Endodermal cell (in vitro differentiated cells): ENCODE results near the gene CD151. TPM values are rescaled to one million over a fixed set of nuclear protein-coding genes. Genes with fewer than 3 reads are reported as not detected.

Source experiments
- DNase-seq: peaks from one replicate; pipeline ENCODE4 v3.0.0-alpha.2; 2017
- H3K27ac ChIP-seq: 2 replicates; pipeline ENCODE4 v1.5.1; 2013; ENCODE audit warnings: mild to moderate bottlenecking, low read depth, low read length, moderate library complexity
- H3K27me3 ChIP-seq: 2 replicates; pipeline ENCODE4 v1.6.1; 2013; ENCODE audit warnings: mild to moderate bottlenecking, low read length, moderate library complexity; ENCODE audit not compliant: insufficient read depth, control insufficient read depth, poor library complexity, severe bottlenecking
- H3K36me3 ChIP-seq: 2 replicates; pipeline ENCODE4 v1.7.0; 2013; ENCODE audit warnings: mild to moderate bottlenecking, low read length, moderate library complexity; ENCODE audit not compliant: control insufficient read depth, insufficient read depth
- H3K4me1 ChIP-seq: one replicate; pipeline ENCODE4 v1.7.0; 2013; ENCODE audit warnings: low read length; ENCODE audit not compliant: control insufficient read depth, insufficient read depth
- H3K4me3 ChIP-seq: 2 replicates; pipeline ENCODE4 v1.5.1; 2013; ENCODE audit warnings: mild to moderate bottlenecking, low read length, moderate library complexity
- H3K9ac ChIP-seq: 2 replicates; pipeline ENCODE4 v1.6.1; 2013; ENCODE audit warnings: mild to moderate bottlenecking, low read length, moderate library complexity; ENCODE audit not compliant: poor library complexity, severe bottlenecking; ENCODE audit errors: extremely low read depth
- H3K9me3 ChIP-seq: 2 replicates; pipeline ENCODE4 v1.6.1; 2013; ENCODE audit warnings: mild to moderate bottlenecking, low read length, moderate library complexity; ENCODE audit not compliant: control insufficient read depth
- H3K27ac Mint-ChIP-seq: 2 replicates; pipeline ENCODE4 v1.8.0; 2020; ENCODE audit warnings: mixed read lengths
- H3K27me3 Mint-ChIP-seq: 2 replicates; pipeline ENCODE4 v1.8.0; 2021; ENCODE audit warnings: mild to moderate bottlenecking, mixed read lengths; ENCODE audit not compliant: insufficient read depth
- H3K36me3 Mint-ChIP-seq: 2 replicates; pipeline ENCODE4 v1.8.0; 2020; ENCODE audit warnings: low read depth, mixed read lengths
- H3K4me1 Mint-ChIP-seq: 2 replicates; pipeline ENCODE4 v1.8.0; 2020; ENCODE audit warnings: mixed read lengths
- H3K4me3 Mint-ChIP-seq: 2 replicates; pipeline ENCODE4 v1.8.0; 2020; ENCODE audit warnings: mild to moderate bottlenecking, moderate library complexity, mixed read lengths
- H3K9me3 Mint-ChIP-seq: 2 replicates; pipeline ENCODE4 v1.8.0; 2020; ENCODE audit warnings: mild to moderate bottlenecking, mixed read lengths
- CTCF ChIP-seq: fragments of 200-600 bp; sonication (generic); conservative IDR thresholded peaks from 2 replicates; pipeline ENCODE4 v1.5.0; 2021; ENCODE audit warnings: antibody characterized with exemption, mild to moderate bottlenecking
- WGBS, 2 experiments: methylation state at CpG; one replicate each; pipeline versions ENCODE4 v1.1.5 to v1.1.7; 2013; ENCODE audit warnings: missing lambda C conversion rate in 2 of 2, mixed read lengths in 1 of 2; ENCODE audit not compliant: insufficient coverage in 1 of 2, insufficient read length in 1 of 2; 5-methylcytosine and 5-hydroxymethylcytosine counted together
- total RNA-seq, 2 donors: library from RNA; stranded (reverse); fragmentation: NEBNext Ultra II Directional in 1 of 2; extraction: Animal tissue kit (Norgen Biotek cat#: 25700) in 1 of 2; gene quantifications; 2 replicates in 1 of 2; 3 replicates in 1 of 2; pipeline ENCODE4 v1.2.1, GENCODE V29; 2021

The CD151 gene
- total RNA-seq, 2 donors from 2014 or later = 139 to 165 TPM

GRCh38 chr11:883527-883926, 50.8 kb downstream of the CD151 start:
- Mint-ChIP-seq H3K9me3 (no peaks in the 10 kb centered on the region), H3K36me3 (peaks cover 48% of the 10 kb centered on the region), H3K27ac (no peak overlapping the region), H3K4me1 (no peaks in the 10 kb centered on the region), H3K4me3 (no peak overlapping the region), H3K27me3 (no peaks in the 10 kb centered on the region)
- Histone ChIP-seq H3K4me1 (no peaks in the 10 kb centered on the region), H3K4me3 (no peak overlapping the region), H3K9ac (no peak overlapping the region), H3K36me3 (peaks cover 24% of the 10 kb centered on the region), H3K9me3 (no peaks in the 10 kb centered on the region), H3K27me3 (no peaks in the 10 kb centered on the region), H3K27ac (no peak overlapping the region)
- no peak for DNase-seq
- no peak for TF ChIP-seq CTCF
- 84 to 85% methylated on average over 8 to 10 of the region's 10 CpGs for WGBS, 2 experiments

DNA sequence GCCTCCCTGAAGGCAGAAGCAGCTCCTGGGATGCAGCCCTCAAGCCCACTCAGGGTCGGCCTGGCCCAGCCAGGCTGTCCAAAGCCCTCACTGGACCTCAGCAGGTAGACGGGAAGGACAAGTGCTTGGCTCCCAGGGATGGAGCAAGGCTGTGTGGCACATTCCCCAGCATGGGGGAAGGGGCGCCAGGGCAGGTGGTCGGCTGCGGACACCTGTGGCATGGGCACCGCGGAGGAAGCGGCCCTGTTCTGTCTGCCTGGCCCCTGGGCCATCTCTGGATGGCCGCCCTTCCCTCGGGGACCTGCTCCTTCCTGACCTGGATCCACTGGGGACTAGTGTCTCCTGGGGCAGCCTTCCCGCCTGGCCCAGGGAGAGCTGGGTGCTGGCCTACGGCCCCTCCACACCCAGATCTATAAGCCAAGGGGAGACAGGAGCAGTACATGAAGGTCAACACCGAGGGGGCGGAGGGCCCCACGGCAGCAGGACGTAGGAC, 51.9 kb downstream of the CD151 start:
- no peak overlapping the region for H3K27ac Mint-ChIP-seq

GRCh38 chr11:886568-886967, 53.8 kb downstream of the CD151 start:
- no peak for TF ChIP-seq CTCF
- H3K36me3 ChIP-seq = peaks cover 13% of the 10 kb centered on the region
- Mint-ChIP-seq H3K27ac (no peak overlapping the region), H3K36me3 (peaks cover 35% of the 10 kb centered on the region), H3K4me1 (peaks cover 2% of the 10 kb centered on the region), H3K4me3 (no peak overlapping the region), H3K9me3 (no peaks in the 10 kb centered on the region), H3K27me3 (no peaks in the 10 kb centered on the region)
- no peak for DNase-seq
- H3K9me3 ChIP-seq = no peaks in the 10 kb centered on the region
- H3K27me3 ChIP-seq = no peaks in the 10 kb centered on the region
- no peak overlapping the region for H3K27ac ChIP-seq
- 94 to 96% methylated on average over 16 to 17 of the region's 17 CpGs for WGBS, 2 experiments
- H3K4me1 ChIP-seq = no peaks in the 10 kb centered on the region
- no peak overlapping the region for H3K9ac ChIP-seq
- H3K4me3 ChIP-seq = no peak overlapping the region

More for the DNA sequence above, 51.9 kb downstream of the CD151 start:
- Histone ChIP-seq H3K27ac (no peak overlapping the region), H3K27me3 (no peaks in the 10 kb centered on the region), H3K4me3 (no peak overlapping the region), H3K9ac (no peak overlapping the region), H3K4me1 (no peaks in the 10 kb centered on the region), H3K9me3 (no peaks in the 10 kb centered on the region), H3K36me3 (peaks cover 18% of the 10 kb centered on the region)
- Mint-ChIP-seq H3K27me3 (no peaks in the 10 kb centered on the region), H3K9me3 (no peaks in the 10 kb centered on the region), H3K4me1 (no peaks in the 10 kb centered on the region), H3K36me3 (peaks cover 46% of the 10 kb centered on the region), H3K4me3 (no peak overlapping the region)
- TF ChIP-seq CTCF = no peak
- no peak for DNase-seq
- 85 to 86% methylated on average over 10 to 16 of the region's 16 CpGs for WGBS, 2 experiments
